GM12878 (cell line): ENCODE results near the gene ATP6V0C. TPM values are rescaled to one million over a fixed set of nuclear protein-coding genes. Genes with fewer than 3 reads are reported as not detected.

Experiments
- ATF7 ChIP-seq: fragments of 450-650 bp; IDR thresholded peaks from 2 replicates; pipeline ENCODE4 v1.6.1; 2016; ENCODE audit warnings: low read depth, mild to moderate bottlenecking
- CREM ChIP-seq: IDR thresholded peaks from 2 replicates; pipeline ENCODE4 v1.6.1; 2014; ENCODE audit warnings: antibody characterized with exemption, low read depth
- EED ChIP-seq: sonication (generic); IDR thresholded peaks from 2 replicates; pipeline ENCODE4 v1.6.1; 2016; ENCODE audit warnings: antibody characterized with exemption, low read depth
- EGR1 ChIP-seq, 2 experiments: IDR thresholded peaks; 1 replicate in 1 of 2; 2 replicates in 1 of 2; pipeline ENCODE4 v1.6.1; 2011 to 2012; ENCODE audit warnings: low read depth in 2 of 2, low read length in 2 of 2, borderline replicate concordance in 1 of 2, mild to moderate bottlenecking in 1 of 2, moderate library complexity in 1 of 2
- GABPA ChIP-seq: IDR thresholded peaks from 2 replicates; pipeline ENCODE4 v1.6.1; 2014; ENCODE audit warnings: antibody characterized with exemption, low read depth, mild to moderate bottlenecking, inconsistent platforms
- JUNB ChIP-seq: IDR thresholded peaks from 2 replicates; pipeline ENCODE4 v1.6.1; 2016; ENCODE audit warnings: antibody characterized with exemption, mild to moderate bottlenecking
- JUND ChIP-seq: IDR thresholded peaks from 2 replicates; pipeline ENCODE4 v1.6.1; 2012; ENCODE audit warnings: low read depth, mild to moderate bottlenecking, low read length, improper control_type of control experiment, moderate library complexity
- KAT2A ChIP-seq: conservative IDR thresholded peaks from 2 replicates; pipeline ENCODE4 v1.6.1; 2011; ENCODE audit warnings: low read depth, low read length; ENCODE audit not compliant: control insufficient read depth
- LARP7 ChIP-seq: fragments of 450-650 bp; IDR thresholded peaks from 2 replicates; pipeline ENCODE4 v1.6.1; 2017; ENCODE audit warnings: mild to moderate bottlenecking
- PAX8 ChIP-seq: fragments of 450-650 bp; IDR thresholded peaks from 2 replicates; pipeline ENCODE4 v1.6.1; 2017; ENCODE audit warnings: mild to moderate bottlenecking, moderate library complexity
- POLR2AphosphoS5 ChIP-seq: IDR thresholded peaks from 2 replicates; pipeline ENCODE4 v1.6.1; 2011; ENCODE audit warnings: mild to moderate bottlenecking, low read length, inconsistent platforms
- SP1 ChIP-seq: IDR thresholded peaks from one replicate; pipeline ENCODE4 v1.6.1; 2011; ENCODE audit warnings: low read depth, low read length
- SREBF2 ChIP-seq: IDR thresholded peaks from 2 replicates; pipeline ENCODE4 v1.6.1; 2012; ENCODE audit warnings: mild to moderate bottlenecking, low read length
- STAT1 ChIP-seq: fragments of 450-650 bp; conservative IDR thresholded peaks from 2 replicates; pipeline ENCODE4 v1.6.1; 2014; ENCODE audit warnings: antibody characterized with exemption, mild to moderate bottlenecking
- SUPT20H ChIP-seq: IDR thresholded peaks from 2 replicates; pipeline ENCODE4 v1.6.1; 2011; ENCODE audit warnings: low read depth, mild to moderate bottlenecking, low read length, moderate library complexity, borderline replicate concordance; ENCODE audit not compliant: control insufficient read depth
- SUZ12 ChIP-seq: fragments of 200-600 bp; sonication (generic); IDR thresholded peaks from one replicate; pipeline ENCODE4 v1.6.1; 2018; ENCODE audit warnings: antibody characterized with exemption, mild to moderate bottlenecking; ENCODE audit not compliant: unreplicated experiment
- TCF3 ChIP-seq: IDR thresholded peaks from 2 replicates; pipeline ENCODE4 v1.6.1; 2012; ENCODE audit warnings: low read depth, mild to moderate bottlenecking, low read length, borderline replicate concordance; ENCODE audit not compliant: insufficient read depth
- ZNF217 ChIP-seq: fragments of 450-650 bp; IDR thresholded peaks from 2 replicates; pipeline ENCODE4 v1.6.1; 2017; ENCODE audit warnings: antibody characterized with exemption, mild to moderate bottlenecking
- ZNF274 ChIP-seq: IDR thresholded peaks from one replicate; pipeline ENCODE4 v1.8.0; 2011; ENCODE audit not compliant: insufficient read length, insufficient read depth
- ZSCAN29 ChIP-seq: fragments of 450-650 bp; IDR thresholded peaks from 2 replicates; pipeline ENCODE4 v1.6.1; 2017; ENCODE audit warnings: mild to moderate bottlenecking, moderate library complexity
- polyA plus RNA-seq, 11 experiments: library from polyadenylated mRNA; depleted of rRNA in 4 of 11; unstranded in 6 of 11; stranded (reverse) in 5 of 11; fragments of >200 nt; fragmentation: Nextera tagmentation in 4 of 11; fragmentation: Illumina TruSeq in 1 of 11; extraction: Ambion mirVana in 4 of 11; extraction: Trizol in 1 of 11; gene quantifications; 1 replicate in 1 of 11; 2 replicates in 10 of 11; pipeline versions ENCODE4 v1.2.1 to v1.2.3, GENCODE V29; 2011 to 2016; ENCODE audit warnings: inconsistent platforms in 2 of 11, missing spikeins in 2 of 11, low read depth in 1 of 11
- total RNA-seq, 4 experiments: library from RNA; depleted of rRNA in 3 of 4; stranded (reverse); fragments of >200 nt in 3 of 4; fragmentation: Illumina TruSeq in 1 of 4; extraction: Trizol in 1 of 4; gene quantifications; 2 replicates each; pipeline versions ENCODE4 v1.2.1 to v1.2.3, GENCODE V29; 2013 to 2021
- TF ChIP-seq, protein P1 (sequence below): fragments of 450-650 bp; IDR thresholded peaks from 2 replicates; pipeline ENCODE4 v1.6.1; 2017; ENCODE audit warnings: mild to moderate bottlenecking, moderate library complexity
- TF ChIP-seq, protein P2 (sequence below): fragments of 450-650 bp; IDR thresholded peaks from 2 replicates; pipeline ENCODE4 v1.6.1; 2017; ENCODE audit warnings: low read depth, mild to moderate bottlenecking, moderate library complexity
- TF ChIP-seq, protein P3 (sequence below): fragments of 450-650 bp; IDR thresholded peaks from 2 replicates; pipeline ENCODE4 v1.6.1; 2014; ENCODE audit warnings: mild to moderate bottlenecking

ATP6V0C gene
- total and polyA plus RNA-seq, 10 of the 15 experiments (the other 5 are each of a cell fraction or from before 2014, with no cell fraction given), result 2.4 to 135 (median 18.4) TPM

DNA sequence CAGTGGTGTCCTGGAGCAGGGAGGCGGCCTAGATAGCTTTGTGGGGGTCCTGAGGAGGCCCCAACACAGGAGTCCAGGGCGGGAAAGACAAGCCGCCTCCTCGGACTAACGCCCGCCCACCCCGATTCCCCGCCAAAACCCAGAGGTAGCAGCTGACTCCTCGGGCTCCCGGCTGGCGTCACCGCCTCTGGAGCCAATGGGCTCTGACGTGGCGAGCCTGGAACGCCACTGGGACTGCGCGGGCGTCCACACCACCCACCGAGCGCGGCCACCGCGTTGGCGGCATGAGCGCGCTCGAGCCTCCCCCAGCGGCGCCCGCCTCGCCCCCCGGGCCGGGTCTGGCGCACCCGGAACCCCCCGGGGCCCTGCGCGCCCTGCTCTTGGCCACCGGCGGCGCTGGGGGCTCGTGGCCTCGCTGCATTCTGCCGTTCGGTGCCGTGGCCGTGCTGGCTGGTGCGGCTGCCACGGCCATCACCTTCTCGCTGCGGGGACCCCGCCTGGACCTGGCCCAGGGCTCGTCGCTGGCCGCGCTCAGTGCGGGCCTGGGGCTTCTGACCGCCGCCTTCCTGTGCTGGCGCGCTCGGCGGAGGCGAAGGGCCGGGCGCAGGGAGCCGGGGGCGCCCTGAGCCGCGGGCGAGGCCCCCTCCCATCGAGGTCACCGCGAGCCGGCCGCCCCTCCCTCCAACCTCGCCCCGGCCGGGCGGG is 46.1 kb upstream of the ATP6V0C start (continued):
- TF ChIP-seq, protein P1, sequence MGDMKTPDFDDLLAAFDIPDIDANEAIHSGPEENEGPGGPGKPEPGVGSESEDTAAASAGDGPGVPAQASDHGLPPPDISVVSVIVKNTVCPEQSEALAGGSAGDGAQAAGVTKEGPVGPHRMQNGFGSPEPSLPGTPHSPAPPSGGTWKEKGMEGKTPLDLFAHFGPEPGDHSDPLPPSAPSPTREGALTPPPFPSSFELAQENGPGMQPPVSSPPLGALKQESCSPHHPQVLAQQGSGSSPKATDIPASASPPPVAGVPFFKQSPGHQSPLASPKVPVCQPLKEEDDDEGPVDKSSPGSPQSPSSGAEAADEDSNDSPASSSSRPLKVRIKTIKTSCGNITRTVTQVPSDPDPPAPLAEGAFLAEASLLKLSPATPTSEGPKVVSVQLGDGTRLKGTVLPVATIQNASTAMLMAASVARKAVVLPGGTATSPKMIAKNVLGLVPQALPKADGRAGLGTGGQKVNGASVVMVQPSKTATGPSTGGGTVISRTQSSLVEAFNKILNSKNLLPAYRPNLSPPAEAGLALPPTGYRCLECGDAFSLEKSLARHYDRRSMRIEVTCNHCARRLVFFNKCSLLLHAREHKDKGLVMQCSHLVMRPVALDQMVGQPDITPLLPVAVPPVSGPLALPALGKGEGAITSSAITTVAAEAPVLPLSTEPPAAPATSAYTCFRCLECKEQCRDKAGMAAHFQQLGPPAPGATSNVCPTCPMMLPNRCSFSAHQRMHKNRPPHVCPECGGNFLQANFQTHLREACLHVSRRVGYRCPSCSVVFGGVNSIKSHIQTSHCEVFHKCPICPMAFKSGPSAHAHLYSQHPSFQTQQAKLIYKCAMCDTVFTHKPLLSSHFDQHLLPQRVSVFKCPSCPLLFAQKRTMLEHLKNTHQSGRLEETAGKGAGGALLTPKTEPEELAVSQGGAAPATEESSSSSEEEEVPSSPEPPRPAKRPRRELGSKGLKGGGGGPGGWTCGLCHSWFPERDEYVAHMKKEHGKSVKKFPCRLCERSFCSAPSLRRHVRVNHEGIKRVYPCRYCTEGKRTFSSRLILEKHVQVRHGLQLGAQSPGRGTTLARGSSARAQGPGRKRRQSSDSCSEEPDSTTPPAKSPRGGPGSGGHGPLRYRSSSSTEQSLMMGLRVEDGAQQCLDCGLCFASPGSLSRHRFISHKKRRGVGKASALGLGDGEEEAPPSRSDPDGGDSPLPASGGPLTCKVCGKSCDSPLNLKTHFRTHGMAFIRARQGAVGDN, result peak; percentile 84
- no peak for TF ChIP-seq SUZ12
- no peak for TF ChIP-seq SUPT20H
- TF ChIP-seq POLR2AphosphoS5, result peak; percentile 21; the same call in 1 of the 2 replicates
- no peak; the same call in none of the 2 replicates for TF ChIP-seq LARP7
- no peak for TF ChIP-seq TCF3
- TF ChIP-seq, protein P2, sequence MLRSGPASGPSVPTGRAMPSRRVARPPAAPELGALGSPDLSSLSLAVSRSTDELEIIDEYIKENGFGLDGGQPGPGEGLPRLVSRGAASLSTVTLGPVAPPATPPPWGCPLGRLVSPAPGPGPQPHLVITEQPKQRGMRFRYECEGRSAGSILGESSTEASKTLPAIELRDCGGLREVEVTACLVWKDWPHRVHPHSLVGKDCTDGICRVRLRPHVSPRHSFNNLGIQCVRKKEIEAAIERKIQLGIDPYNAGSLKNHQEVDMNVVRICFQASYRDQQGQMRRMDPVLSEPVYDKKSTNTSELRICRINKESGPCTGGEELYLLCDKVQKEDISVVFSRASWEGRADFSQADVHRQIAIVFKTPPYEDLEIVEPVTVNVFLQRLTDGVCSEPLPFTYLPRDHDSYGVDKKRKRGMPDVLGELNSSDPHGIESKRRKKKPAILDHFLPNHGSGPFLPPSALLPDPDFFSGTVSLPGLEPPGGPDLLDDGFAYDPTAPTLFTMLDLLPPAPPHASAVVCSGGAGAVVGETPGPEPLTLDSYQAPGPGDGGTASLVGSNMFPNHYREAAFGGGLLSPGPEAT, result no peak
- TF ChIP-seq, protein P3, sequence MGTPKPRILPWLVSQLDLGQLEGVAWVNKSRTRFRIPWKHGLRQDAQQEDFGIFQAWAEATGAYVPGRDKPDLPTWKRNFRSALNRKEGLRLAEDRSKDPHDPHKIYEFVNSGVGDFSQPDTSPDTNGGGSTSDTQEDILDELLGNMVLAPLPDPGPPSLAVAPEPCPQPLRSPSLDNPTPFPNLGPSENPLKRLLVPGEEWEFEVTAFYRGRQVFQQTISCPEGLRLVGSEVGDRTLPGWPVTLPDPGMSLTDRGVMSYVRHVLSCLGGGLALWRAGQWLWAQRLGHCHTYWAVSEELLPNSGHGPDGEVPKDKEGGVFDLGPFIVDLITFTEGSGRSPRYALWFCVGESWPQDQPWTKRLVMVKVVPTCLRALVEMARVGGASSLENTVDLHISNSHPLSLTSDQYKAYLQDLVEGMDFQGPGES, result no peak
- no peak for TF ChIP-seq JUND
- TF ChIP-seq ZSCAN29, result 0 out of 2 replicates have a peak, but pooled peaks have one; percentile 51
- no peak for TF ChIP-seq ZNF217
- no peak for TF ChIP-seq SREBF2
- TF ChIP-seq GABPA, result no peak
- TF ChIP-seq SP1, result no peak
- TF ChIP-seq JUNB, result no peak
- no peak for TF ChIP-seq STAT1
- TF ChIP-seq ZNF274, result no peak
- TF ChIP-seq ATF7, result no peak
- no peak for TF ChIP-seq PAX8
- no peak for TF ChIP-seq EED
- 0 out of 2 replicates have a peak, but pooled peaks have one; percentile 46 for TF ChIP-seq CREM
- TF ChIP-seq EGR1 (IDR thresholded peaks at IDR 0.05; ENCODE audit: borderline replicate concordance in 1 of 2, low read depth in 2 of 2, low read length in 2 of 2), result peak in 1 of 2 experiments; percentile 64; a peak in 1 of 3 replicates
- no peak for TF ChIP-seq KAT2A
